ENCODE measurements around the gene EEF2K. TPM values are rescaled to one million over a fixed set of nuclear protein-coding genes. Genes with fewer than 3 reads are reported as not detected.
A peak's percentile ranks its signal among the peaks of the same experiment; 100 is the strongest.

EEF2K gene
- total and polyA plus RNA-seq, 12 donors = 4.9 to 28.3 (median 16.6) TPM

DNA sequence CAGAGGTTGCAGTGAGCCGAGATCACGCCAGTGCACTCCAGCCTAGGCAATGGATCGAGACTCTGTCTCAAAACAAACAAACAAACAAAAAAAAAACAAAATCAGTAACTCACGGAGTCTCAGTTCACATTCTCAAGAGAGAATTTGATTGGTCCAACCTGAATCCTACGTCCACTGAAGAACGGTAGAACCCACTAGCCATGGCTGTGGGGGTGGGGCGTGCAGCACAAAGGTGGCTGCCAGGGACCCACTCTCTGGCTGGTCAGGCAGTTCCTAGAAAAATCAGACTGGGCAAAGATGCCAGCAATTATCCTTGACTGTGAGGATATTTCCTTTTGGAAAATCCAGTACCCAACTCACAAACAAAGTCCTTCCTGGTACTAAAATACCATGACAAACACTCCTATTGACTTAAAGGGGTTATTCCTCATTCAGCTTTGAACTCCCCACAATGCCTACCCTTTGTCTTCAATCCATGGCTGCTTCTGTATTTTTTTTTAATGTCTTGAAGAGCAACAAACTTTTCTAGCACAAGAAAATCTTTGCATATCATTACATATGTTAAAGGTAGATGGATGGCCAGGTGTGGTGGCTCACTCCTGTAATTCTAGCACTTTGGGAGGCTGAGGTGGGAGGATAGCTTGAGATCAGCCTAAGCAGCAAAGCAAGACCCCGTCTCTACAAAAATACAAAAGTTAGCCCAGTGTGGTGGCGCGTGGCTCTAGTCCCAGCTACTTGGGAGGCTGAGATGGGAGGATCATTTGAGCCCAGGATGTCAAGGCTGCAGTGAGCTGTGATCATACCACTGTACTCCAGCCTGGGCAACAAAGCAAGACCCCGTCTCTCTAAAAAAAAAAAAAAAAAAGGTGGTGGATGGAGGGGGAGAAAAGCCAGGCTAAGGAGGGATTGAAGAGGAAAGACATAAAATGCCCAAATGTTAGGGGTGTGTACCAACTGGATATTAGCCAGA lies 87.3 kb downstream of the EEF2K start:
- Histone ChIP-seq H3K36me3 (replicated peaks in 1 of 2) (no peaks in the 10 kb centered on the region), H3K27ac (no peak overlapping the region), H3K27me3 (no peaks in the 10 kb centered on the region), H3K9me3 (replicated peaks in 1 of 3) (no peaks in the 10 kb centered on the region), H3K4me1 (replicated peaks in 1 of 2) (peaks cover 17 to 26% of the 10 kb centered on the region in 2 donors), H3K4me3 (no peak overlapping the region)
- intact Hi-C loops (cut with DNase I) = loop anchor here in 1 of 2 donors (10.0 kb wide), 1 partner anchor 289 kb away; the partner anchor contains the start of genes MOSMO and PDZD9
- TF ChIP-seq, protein P1, sequence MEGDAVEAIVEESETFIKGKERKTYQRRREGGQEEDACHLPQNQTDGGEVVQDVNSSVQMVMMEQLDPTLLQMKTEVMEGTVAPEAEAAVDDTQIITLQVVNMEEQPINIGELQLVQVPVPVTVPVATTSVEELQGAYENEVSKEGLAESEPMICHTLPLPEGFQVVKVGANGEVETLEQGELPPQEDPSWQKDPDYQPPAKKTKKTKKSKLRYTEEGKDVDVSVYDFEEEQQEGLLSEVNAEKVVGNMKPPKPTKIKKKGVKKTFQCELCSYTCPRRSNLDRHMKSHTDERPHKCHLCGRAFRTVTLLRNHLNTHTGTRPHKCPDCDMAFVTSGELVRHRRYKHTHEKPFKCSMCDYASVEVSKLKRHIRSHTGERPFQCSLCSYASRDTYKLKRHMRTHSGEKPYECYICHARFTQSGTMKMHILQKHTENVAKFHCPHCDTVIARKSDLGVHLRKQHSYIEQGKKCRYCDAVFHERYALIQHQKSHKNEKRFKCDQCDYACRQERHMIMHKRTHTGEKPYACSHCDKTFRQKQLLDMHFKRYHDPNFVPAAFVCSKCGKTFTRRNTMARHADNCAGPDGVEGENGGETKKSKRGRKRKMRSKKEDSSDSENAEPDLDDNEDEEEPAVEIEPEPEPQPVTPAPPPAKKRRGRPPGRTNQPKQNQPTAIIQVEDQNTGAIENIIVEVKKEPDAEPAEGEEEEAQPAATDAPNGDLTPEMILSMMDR (IDR thresholded peaks at IDR 0.05) = no peak
- TF ChIP-seq POLR2A (IDR thresholded peaks at IDR 0.05) = no peak
- WGBS, 4 donors = 87 to 92% (median 88%) methylated on average over 11 of the region's 11 CpGs
- no peak for DNase-seq

GRCh38 chr16:22296225-22297113 lies 90.4 kb downstream of the EEF2K start:
- no peaks in the 10 kb centered on the region for H3K27me3 ChIP-seq
- TF ChIP-seq, protein P1 (IDR thresholded peaks at IDR 0.05) = no peak
- no peak for TF ChIP-seq POLR2A (IDR thresholded peaks at IDR 0.05)
- peak overlapping the region in 2 of 5 donors; percentile 49 to 53 for H3K27ac ChIP-seq
- peaks cover 17 to 31% of the 10 kb centered on the region in 2 donors for H3K4me1 ChIP-seq (replicated peaks in 1 of 2)
- H3K36me3 ChIP-seq (replicated peaks in 1 of 2) = no peaks in the 10 kb centered on the region
- intact Hi-C loops (cut with DNase I) = loop anchor here (2.0 to 10.0 kb wide), 3 partner anchors 99 to 292 kb away; partner anchors contain the start of genes MOSMO (in 1 of the 2) and PDZD9 (in 1 of the 2)
- no peaks in the 10 kb centered on the region for H3K9me3 ChIP-seq (replicated peaks in 1 of 3)
- H3K4me3 ChIP-seq = peak overlapping the region in 2 of 4 donors; percentile 41 to 77
- DNase-seq = no peak
- 1 to 4% (median 2%) methylated on average over 17 of the region's 17 CpGs for WGBS, 4 donors

DNA sequence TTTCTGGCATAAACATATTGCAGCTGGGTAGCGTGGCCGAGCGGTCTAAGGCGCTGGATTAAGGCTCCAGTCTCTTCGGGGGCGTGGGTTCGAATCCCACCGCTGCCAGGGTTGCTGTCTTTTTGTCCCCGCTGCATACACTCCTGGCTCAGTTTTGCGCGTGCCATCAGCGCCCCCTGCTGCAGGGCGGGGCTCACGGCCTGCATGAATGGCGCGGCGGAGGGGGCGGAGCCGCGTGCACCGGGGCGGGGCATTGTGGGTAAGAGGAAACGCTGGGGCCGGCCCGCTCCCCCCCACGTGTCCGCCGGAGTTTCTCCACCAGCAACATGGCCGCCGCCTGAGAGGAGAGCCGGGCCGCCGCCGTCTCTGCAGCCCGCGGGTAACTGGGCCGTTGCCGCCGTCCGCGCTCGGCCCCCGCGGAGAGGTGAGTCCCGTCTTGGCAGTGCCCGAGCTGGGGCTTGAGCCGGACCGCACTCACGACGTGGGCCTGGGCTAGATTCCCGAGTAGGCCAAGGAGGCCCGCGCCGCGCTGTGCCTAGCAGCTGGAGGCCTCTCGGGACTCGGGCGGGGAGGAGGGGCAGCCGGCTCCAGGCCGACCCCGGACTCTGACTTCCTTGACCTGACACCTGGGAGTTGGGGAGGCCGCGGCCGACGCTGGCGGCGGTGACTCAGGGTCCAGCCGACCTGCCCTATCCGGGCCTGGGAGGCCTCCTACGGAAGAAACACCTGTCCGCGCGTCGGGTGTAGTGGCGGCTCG lies 91.2 kb downstream of the EEF2K start, which contains the start of gene POLR3E:
POLR3E (plus strand) TSS at position 296 of the 757 bp plus-strand sequence. CDS start 5,560 bp downstream, outside the sequence.
- peak within 1 kb of the TSS; percentile 39 to 85 (median 63) for H3K4me3 ChIP-seq
- WGBS, 4 donors = 0 to 1% (median 0%) methylated on average over 6 to 76 of the region's 76 CpGs
- peak; percentile 98 to 100 (median 99) for DNase-seq

More for the DNA sequence above, 91.2 kb downstream of the EEF2K start, which contains the start of gene POLR3E:
- intact Hi-C loops (cut with DNase I) = loop anchor here (2.0 to 10.0 kb wide), 3 partner anchors 100 to 292 kb away; partner anchors contain the start of genes MOSMO (in 1 of the 2) and PDZD9 (in 1 of the 2)
- peaks cover 0 to 3% of the 10 kb centered on the region in 2 donors for H3K36me3 ChIP-seq (replicated peaks in 1 of 2)
- TF ChIP-seq, protein P1 (IDR thresholded peaks at IDR 0.05) = peak; percentile 68 to 98 (median 93)
- TF ChIP-seq POLR2A (IDR thresholded peaks at IDR 0.05) = peak; percentile 59 to 84
- no peaks in the 10 kb centered on the region for H3K27me3 ChIP-seq
- H3K4me1 ChIP-seq (replicated peaks in 1 of 2) = peaks cover 9 to 22% of the 10 kb centered on the region in 2 donors
- H3K27ac ChIP-seq = peak within 1 kb of the TSS; percentile 85 to 97 (median 96)
- H3K9me3 ChIP-seq (replicated peaks in 1 of 3) = no peaks in the 10 kb centered on the region

Data from adrenal gland (tissue), 12 donors.